Measurements from ENCODE around the gene KCND3. TPM values are rescaled to one million over a fixed set of nuclear protein-coding genes. Genes with fewer than 3 reads are reported as not detected.

KCND3 gene
- polyA plus RNA-seq, 1 donor (not counting 4 experiments of a cell fraction or from before 2014, with no cell fraction given), result 0.21 TPM

DNA sequence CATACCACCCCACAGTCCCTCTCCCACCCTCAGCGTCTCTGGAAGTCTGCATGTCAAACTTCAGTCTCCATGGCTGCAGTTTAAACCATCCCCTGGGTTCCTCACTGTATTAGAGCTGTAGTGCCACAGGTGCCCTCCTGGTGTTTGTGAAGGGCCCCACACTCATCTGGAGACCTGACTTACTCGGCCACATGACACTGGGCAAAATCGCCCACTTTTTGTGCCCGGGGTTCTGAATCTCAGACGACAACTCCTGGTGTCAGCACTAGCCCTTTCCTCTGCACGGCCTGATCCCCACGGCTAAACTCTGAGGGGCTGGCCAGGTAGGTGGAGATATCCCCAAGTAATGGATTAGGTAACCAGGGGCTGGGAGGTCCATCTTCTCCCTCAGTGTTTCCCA lies 256.8 kb downstream of the KCND3 start:
- H3K27ac ChIP-seq (ENCODE audit: control insufficient read depth, insufficient read depth, low read length), result no peak overlapping the region
- no peaks in the 10 kb centered on the region for H3K9me1 ChIP-seq (ENCODE audit: control insufficient read depth, extremely low read depth, insufficient read depth, low read length)
- TF ChIP-seq, protein P1, sequence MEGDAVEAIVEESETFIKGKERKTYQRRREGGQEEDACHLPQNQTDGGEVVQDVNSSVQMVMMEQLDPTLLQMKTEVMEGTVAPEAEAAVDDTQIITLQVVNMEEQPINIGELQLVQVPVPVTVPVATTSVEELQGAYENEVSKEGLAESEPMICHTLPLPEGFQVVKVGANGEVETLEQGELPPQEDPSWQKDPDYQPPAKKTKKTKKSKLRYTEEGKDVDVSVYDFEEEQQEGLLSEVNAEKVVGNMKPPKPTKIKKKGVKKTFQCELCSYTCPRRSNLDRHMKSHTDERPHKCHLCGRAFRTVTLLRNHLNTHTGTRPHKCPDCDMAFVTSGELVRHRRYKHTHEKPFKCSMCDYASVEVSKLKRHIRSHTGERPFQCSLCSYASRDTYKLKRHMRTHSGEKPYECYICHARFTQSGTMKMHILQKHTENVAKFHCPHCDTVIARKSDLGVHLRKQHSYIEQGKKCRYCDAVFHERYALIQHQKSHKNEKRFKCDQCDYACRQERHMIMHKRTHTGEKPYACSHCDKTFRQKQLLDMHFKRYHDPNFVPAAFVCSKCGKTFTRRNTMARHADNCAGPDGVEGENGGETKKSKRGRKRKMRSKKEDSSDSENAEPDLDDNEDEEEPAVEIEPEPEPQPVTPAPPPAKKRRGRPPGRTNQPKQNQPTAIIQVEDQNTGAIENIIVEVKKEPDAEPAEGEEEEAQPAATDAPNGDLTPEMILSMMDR (optimal IDR thresholded peaks at IDR 0.05 in 1 of 3, IDR thresholded peaks at IDR 0.05 in 1 of 3, conservative IDR thresholded peaks at IDR 0.05 in 1 of 3; ENCODE audit: extremely low read depth in 1 of 3, insufficient read depth in 2 of 3, low read length in 3 of 3), result no peak
- TF ChIP-seq EZH2 (IDR thresholded peaks at IDR 0.05; ENCODE audit: low read length), result no peak
- dilution Hi-C loops (cut with MboI; ENCODE audit: extremely low pct_ligation_motif_present, low sequenced_read_pairs), result no loop called here
- H4K20me1 ChIP-seq (ENCODE audit: control insufficient read depth, extremely low read depth, insufficient read depth, low read length), result no peaks in the 10 kb centered on the region
- no peak overlapping the region for H3K9ac ChIP-seq (ENCODE audit: control insufficient read depth, extremely low read depth, insufficient read depth, low read length)
- DNase-seq (ENCODE audit: low read depth, low spot score) (no peak), FAIRE-seq (no peak)
- no peak overlapping the region for H2AFZ ChIP-seq (ENCODE audit: control insufficient read depth, low read length)
- H3K79me2 ChIP-seq (ENCODE audit: control insufficient read depth, insufficient read depth, low read length), result no peaks in the 10 kb centered on the region
- H3K4me1 ChIP-seq (ENCODE audit: control insufficient read depth, extremely low read depth, insufficient read depth, low read length), result peaks cover 14% of the 10 kb centered on the region
- no peaks in the 10 kb centered on the region for H3K27me3 ChIP-seq (ENCODE audit: control insufficient read depth, extremely low read depth, insufficient read depth, low read length)
- H3K36me3 ChIP-seq (ENCODE audit: control insufficient read depth in 2 of 2, extremely low read depth in 1 of 2, insufficient read depth in 2 of 2, low read length in 2 of 2), result no peaks in the 10 kb centered on the region
- no peak overlapping the region for H3K4me3 ChIP-seq (ENCODE audit: control insufficient read depth in 2 of 3, extremely low read depth in 1 of 3, insufficient read depth in 2 of 3, low read depth in 1 of 3, low read length in 3 of 3)
- H3K9me3 ChIP-seq (ENCODE audit: control insufficient read depth, low read depth, low read length), result no peaks in the 10 kb centered on the region
- no peak overlapping the region for H3K4me2 ChIP-seq (ENCODE audit: control insufficient read depth, extremely low read depth, insufficient read depth, low read depth, low read length)

DNA sequence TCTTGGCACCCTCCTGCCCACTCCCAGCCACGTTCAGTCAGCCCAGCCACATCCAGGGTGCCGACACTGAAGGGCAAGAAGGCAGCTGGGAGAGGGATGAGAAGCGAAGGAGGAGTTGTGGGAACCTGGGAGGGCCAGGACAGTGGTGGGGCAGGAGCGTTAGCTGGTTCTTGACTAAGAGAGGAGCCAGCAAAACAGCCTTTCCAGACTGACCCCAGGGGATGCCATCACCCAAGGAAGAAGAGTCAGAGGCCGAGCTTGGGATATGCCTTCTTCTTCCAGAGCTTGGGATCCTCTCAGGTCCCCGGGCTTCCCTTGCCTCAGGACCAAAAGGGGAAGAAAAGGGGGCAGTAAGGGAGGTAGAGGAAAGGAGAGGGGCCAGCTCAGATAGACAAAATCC lies 257.5 kb downstream of the KCND3 start:
- no peaks in the 10 kb centered on the region for H4K20me1 ChIP-seq (ENCODE audit: control insufficient read depth, extremely low read depth, insufficient read depth, low read length)
- H3K27ac ChIP-seq (ENCODE audit: control insufficient read depth, insufficient read depth, low read length), result no peak overlapping the region
- no peaks in the 10 kb centered on the region for H3K9me1 ChIP-seq (ENCODE audit: control insufficient read depth, extremely low read depth, insufficient read depth, low read length)
- FAIRE-seq (no peak), DNase-seq (ENCODE audit: low read depth, low spot score) (no peak)
- H3K4me1 ChIP-seq (ENCODE audit: control insufficient read depth, extremely low read depth, insufficient read depth, low read length), result peaks cover 12% of the 10 kb centered on the region
- no peaks in the 10 kb centered on the region for H3K9me3 ChIP-seq (ENCODE audit: control insufficient read depth, low read depth, low read length)
- no peaks in the 10 kb centered on the region for H3K27me3 ChIP-seq (ENCODE audit: control insufficient read depth, extremely low read depth, insufficient read depth, low read length)
- H3K4me2 ChIP-seq (ENCODE audit: control insufficient read depth, extremely low read depth, insufficient read depth, low read depth, low read length), result no peak overlapping the region
- H3K79me2 ChIP-seq (ENCODE audit: control insufficient read depth, insufficient read depth, low read length), result no peaks in the 10 kb centered on the region
- no peak for TF ChIP-seq EZH2 (IDR thresholded peaks at IDR 0.05; ENCODE audit: low read length)
- TF ChIP-seq, protein P1 (optimal IDR thresholded peaks at IDR 0.05 in 1 of 3, IDR thresholded peaks at IDR 0.05 in 1 of 3, conservative IDR thresholded peaks at IDR 0.05 in 1 of 3; ENCODE audit: extremely low read depth in 1 of 3, insufficient read depth in 2 of 3, low read length in 3 of 3), result no peak
- dilution Hi-C loops (cut with MboI; ENCODE audit: extremely low pct_ligation_motif_present, low sequenced_read_pairs), result no loop called here
- H2AFZ ChIP-seq (ENCODE audit: control insufficient read depth, low read length), result no peak overlapping the region
- peaks cover 0 to 2% of the 10 kb centered on the region in 2 experiments for H3K36me3 ChIP-seq (ENCODE audit: control insufficient read depth in 2 of 2, extremely low read depth in 1 of 2, insufficient read depth in 2 of 2, low read length in 2 of 2)
- H3K4me3 ChIP-seq (ENCODE audit: control insufficient read depth in 2 of 3, extremely low read depth in 1 of 3, insufficient read depth in 2 of 3, low read depth in 1 of 3, low read length in 3 of 3), result no peak overlapping the region
- H3K9ac ChIP-seq (ENCODE audit: control insufficient read depth, extremely low read depth, insufficient read depth, low read length), result no peak overlapping the region

Measured in keratinocyte (primary cell).